Stimulated activated CD4-positive, alpha-beta T cell treated with anti-CD3 and anti-CD28 coated beads, Interleukin-12 subunit alpha, Interleukin-12 subunit beta, amount 100 ng/mL, for 48 hours (primary cell): ENCODE measurements around the gene LDLRAD4.

Source experiments
- DNase-seq, 3 donors: peaks; one replicate each; pipeline ENCODE4 v3.0.0-alpha.2; 2020; ENCODE audit warnings: low read depth in 2 of 3, low spot score in 1 of 3

LDLRAD4 gene

GRCh38 chr18:13400636-13401315 lies 182.2 kb downstream of the LDLRAD4 start:
- DNase-seq = no peak

GRCh38 chr18:13401404-13401803 lies 182.8 kb downstream of the LDLRAD4 start:
- DNase-seq = no peak

DNA sequence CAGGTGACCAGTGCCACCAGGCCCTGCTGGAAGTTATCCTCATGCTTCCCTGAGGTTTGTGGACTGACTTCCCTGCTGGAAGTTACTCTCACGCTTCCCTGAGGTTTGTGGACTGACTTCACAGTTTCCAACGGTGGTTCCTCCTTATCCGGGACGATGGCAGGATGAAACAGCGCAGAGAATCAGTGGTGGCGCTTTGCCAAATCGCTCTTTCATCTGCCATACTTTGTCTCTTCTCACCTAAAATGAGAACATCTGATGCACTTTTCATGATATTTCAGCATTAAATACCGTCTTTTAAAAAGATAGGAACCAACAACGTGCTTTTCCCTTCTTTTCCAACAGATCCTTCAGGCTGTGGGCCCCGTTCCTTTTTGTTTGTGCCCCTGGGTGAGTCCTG lies 183.3 kb downstream of the LDLRAD4 start:
- DNase-seq = no peak

DNA sequence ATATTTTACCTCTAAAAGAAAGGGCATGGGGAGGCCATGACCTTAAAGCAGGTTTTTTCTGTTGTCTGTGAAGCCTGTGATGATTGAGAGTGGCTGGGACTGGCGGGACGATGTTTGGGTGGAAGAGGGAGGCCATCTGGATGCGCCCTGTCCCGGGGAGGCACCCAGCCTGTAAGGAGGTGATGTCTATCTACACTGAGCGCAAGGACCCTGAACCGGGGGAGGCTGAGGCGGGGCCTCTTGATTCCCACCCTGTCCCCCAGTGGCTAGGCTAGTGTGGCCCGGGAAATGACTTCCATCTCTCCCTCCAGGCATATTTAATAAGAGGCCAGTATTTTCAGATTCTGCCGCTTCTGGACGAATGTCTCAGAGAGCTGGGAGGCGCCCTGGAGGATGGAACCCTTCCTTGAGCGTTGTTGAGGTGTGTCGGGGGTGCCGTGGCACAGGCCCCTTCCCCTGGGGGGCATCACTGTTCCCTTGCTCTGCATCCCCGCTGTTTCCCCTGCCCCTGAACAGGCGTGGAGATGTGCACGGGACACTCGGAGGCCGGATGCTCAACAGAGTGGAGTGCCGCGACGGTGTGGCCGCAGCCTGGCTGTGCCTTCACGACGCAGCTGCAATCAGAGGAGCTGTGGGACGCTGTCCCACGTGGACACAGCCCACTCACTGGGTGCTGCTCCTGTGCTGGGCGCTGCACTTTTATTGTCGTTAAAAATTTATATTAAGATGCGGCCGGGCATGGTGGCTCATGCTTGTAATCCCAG lies 185.4 kb downstream of the LDLRAD4 start:
- DNase-seq = no peak

DNA sequence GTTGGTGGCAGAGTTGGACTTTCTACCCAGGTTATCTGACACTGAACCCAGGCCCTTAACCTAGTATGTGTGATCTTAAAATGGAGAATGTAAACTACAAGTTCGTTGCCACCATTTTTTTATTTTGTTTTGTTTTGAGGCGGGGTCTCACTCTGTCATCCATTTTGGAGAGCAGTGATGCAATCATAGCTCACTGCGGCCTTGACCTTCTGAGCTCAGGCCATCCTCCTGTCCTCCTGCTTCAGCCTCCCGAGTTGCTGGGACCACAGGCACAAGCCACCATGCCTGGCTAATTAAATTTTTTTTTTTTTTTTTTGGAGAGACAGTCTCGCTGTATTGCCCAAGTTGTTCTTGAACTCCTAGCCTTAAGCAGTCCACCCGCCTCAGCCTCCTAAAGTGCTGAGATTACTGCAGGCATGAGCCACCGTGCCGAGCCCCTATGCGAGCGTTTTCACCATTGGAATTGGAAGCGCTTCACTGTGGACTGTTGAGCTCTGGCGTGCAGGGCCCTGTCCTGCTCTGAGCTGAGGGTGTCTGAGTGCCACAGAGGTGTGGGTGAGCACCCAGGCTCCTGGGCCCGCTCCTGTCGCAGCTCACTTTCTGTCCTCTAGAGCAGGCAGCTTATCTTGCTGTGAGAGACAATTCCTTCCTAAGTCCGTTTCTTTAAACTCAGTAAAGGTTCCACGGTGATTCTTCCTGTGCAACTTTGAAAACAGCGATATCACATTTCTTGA lies 186.9 kb downstream of the LDLRAD4 start:
- no peak for DNase-seq

DNA sequence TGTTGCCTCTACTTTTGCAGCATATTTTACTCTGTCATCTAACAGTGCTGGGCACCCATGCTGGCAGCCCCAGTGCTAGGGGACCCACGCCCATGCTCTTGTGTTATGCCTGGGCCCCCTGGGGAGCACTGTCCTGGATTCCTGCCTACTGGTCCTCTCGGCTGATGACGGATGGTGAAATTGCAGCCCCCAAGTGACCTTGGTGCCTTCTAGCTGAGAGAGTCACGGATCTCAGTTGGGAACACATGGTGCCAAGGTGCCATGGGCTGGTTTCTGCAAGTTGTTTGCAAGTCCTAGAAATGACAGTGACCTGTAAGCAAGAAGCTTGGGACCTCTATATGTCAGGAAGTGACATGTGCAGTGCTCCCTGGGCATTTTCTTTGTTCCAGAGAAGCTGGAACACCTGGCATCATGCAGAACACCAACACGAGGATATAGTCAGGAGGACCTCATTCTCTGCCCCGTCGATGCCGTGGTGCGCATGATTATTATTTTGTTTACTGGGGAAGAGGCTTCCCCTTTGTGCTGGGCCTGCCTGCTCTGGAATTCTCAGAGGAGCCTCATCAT lies 187.6 kb downstream of the LDLRAD4 start:
- no peak for DNase-seq

DNA sequence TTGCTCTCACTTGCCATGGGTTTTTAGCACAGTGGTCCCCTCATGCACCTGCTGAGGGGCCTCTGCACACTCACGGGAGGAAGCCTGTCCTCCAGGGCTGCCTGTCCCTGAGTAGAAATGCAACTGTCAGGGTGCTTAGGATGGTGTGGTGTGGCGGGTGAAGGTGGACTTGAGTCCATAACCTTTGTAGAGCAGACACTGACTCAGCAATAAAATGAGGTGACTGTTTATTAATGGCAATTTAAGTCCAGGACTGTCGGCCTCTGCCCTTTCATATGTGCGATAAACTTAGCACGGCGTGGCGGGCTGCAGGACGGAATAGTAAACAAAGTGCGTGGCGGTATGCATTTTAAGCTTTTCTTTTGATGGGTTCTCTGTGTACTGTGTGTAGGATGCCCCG lies 188.2 kb downstream of the LDLRAD4 start:
- no peak for DNase-seq

GRCh38 chr18:13407484-13407883 lies 188.9 kb downstream of the LDLRAD4 start:
- no peak for DNase-seq

- DNase-seq = no peak
These were observed 190.5 kb downstream of the LDLRAD4 start for GRCh38 chr18:13409026-13409425.

DNA sequence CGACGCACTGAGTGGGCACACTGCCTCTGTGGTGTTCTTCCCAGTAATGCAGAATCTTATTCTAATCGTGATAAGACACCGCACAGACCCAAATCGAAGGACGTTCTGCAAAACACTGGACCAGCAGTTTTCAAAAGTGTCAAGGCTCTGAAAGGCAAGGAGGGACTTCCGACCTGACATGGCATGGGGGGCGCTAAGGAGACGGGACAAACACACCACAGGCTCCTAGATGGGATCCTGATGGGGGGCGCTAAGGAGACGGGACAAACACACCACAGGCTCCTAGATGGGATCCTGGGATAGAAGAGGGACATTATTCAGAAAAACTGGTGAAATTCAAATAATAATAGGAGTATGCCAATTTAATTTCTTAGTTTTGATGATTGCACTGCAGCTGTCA lies 191.4 kb downstream of the LDLRAD4 start:
- no peak for DNase-seq

DNA sequence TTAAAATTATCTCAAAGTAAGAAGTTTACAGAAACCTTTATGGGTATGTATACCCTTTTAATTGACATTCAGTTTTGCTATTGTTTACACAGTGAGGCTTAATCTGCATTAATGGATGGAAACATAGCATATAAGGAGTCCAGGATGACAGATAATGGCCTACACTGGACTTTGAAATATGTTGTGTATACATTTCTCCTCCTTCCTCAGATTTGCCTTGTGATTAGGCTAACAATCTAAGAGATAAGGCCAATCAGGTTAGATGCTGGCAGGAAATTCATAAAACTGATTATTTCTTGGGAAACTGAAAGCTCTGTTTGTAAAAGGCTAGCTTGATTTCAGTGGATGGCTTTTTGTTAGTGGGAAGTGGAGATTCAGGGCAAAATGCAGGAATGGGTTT lies 191.9 kb downstream of the LDLRAD4 start:
- DNase-seq = no peak

- no peak for DNase-seq
These were observed 193.5 kb downstream of the LDLRAD4 start for GRCh38 chr18:13412017-13412416.

- no peak for DNase-seq
These were observed 194.3 kb downstream of the LDLRAD4 start for GRCh38 chr18:13412901-13413300.

GRCh38 chr18:13414102-13414501 lies 195.5 kb downstream of the LDLRAD4 start:
- no peak for DNase-seq

GRCh38 chr18:13414521-13414920 lies 196.0 kb downstream of the LDLRAD4 start:
- no peak for DNase-seq

- DNase-seq = no peak
These were observed 197.2 kb downstream of the LDLRAD4 start for GRCh38 chr18:13415736-13416135.

- no peak for DNase-seq
These were observed 197.6 kb downstream of the LDLRAD4 start for GRCh38 chr18:13416208-13416607.

DNA sequence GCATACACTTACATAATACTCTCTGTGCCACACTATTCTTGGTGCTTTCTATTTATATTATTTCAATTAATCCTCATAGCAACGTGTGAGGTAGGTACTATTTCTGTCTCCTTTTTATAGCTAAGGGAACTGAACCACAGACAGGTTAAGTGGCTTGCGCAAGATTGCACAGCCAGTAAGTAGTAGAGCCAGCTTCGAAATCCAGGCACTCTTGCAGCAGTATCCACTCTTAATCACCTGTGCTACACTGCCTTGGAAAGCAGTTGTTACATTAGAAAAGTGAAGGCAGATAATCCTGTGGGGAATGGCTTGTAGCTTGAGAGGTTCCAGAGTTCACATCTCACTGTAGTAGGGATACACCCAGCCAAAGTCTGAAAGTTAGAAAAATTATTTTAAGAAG lies 198.3 kb downstream of the LDLRAD4 start:
- no peak for DNase-seq

DNA sequence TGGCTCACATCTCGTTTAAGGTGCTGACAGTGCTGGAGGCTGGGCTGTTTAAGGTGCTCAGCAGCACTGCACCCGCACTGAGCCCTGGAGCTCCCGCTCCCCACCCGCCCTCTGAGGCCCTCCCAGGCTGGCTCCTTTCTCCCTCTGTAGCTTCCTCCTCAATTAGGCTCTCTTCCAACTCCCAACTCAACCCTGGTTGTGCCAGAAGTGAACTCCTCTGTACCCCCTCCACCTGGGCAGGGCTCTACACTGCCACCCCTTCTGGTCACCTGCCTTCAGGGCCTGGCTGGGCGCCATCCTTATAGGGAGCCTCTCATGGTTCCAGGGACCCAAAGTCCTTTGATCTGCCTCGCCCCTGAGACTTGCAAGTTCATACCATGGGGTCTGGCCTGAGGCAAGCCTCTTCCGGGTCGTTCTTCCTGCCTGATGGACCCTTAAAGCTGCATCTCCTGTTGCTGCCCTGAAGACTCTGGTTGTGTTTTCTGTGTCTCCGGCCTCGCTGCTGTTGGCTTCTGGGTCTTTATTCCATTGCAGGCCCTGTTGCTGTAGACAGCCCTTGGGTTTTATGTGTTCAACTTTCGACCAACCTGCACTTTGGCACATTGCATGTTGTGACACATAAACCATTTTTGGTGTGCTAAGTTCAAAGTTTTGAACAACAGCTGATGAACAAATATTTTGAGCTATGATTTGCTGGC lies 199.6 kb downstream of the LDLRAD4 start:
- DNase-seq = no peak

DNA sequence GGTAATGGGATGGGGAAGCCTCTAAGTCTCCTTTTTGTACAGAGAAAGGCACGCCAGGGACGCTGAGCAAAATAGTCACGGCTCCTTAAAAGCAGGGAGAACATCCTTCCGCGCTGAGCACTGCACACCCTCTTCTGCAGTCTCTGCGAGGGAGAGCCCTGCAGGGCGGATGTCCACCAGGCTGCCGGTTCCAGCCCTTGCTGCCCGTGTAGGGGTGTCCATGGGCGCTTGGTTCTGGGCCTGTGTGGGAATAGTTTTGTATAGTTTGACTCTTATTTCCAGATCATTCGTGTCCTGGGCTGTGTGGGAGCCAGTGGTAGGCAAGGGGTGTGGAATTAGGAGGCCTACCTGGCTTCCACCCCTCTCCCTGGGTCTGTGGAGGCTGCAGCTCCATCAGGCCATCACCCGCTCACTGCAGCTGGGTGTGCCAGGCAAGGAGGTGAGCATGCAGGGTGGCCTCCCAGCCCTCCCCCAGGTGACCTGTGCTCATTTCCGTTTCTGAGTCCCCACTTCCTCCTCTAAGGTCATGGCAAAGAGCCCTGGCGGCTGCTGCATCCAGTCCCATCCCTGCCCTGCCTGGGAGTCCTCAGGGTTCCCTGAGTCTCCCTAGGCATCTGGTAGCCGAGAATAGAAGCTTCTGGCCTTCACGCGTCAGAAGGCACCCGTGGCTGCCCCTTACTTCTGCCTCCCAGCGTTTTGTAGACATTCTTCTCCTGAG lies 202.6 kb downstream of the LDLRAD4 start:
- no peak for DNase-seq
